MG63 (cell line): Measurements from ENCODE around the gene CDV3. TPM values are rescaled to one million over a fixed set of nuclear protein-coding genes. Genes with fewer than 3 reads are reported as not detected.

Experiments used
- DNase-seq: peaks from one replicate; pipeline ENCODE4 v3.0.0-alpha.2; 2020
- H3K27me3 ChIP-seq: fragments of 250-450 bp; sonication (Bioruptor Pico); 2 replicates; pipeline ENCODE4 v1.5.1; 2020; ENCODE audit warnings: mild to moderate bottlenecking, moderate library complexity
- H3K36me3 ChIP-seq: fragments of 250-450 bp; sonication (Bioruptor Pico); 2 replicates; pipeline ENCODE4 v1.5.1; 2020; ENCODE audit warnings: mild to moderate bottlenecking, moderate library complexity
- H3K4me3 ChIP-seq: fragments of 250-450 bp; sonication (Bioruptor Pico); 2 replicates; pipeline ENCODE4 v1.5.1; 2020; ENCODE audit warnings: mild to moderate bottlenecking, moderate library complexity
- H3K9me3 ChIP-seq: fragments of 250-450 bp; sonication (Bioruptor Pico); 2 replicates; pipeline ENCODE4 v1.5.1; 2020; ENCODE audit warnings: mild to moderate bottlenecking, moderate library complexity
- total RNA-seq: library from RNA; depleted of rRNA; stranded (reverse); fragments of >200 nt; shearing (Covaris generic); gene quantifications from 2 replicates; pipeline ENCODE4 v1.2.3, GENCODE V29; 2014; ENCODE audit warnings: low replicate concordance; rRNA removed

The CDV3 gene
- total RNA-seq, 1 experiment from 2014 or later = 136 TPM

- H3K4me3 ChIP-seq = no peak overlapping the region
- DNase-seq = no peak
- peaks cover 90% of the 10 kb centered on the region for H3K36me3 ChIP-seq
- H3K27me3 ChIP-seq = no peaks in the 10 kb centered on the region
- H3K9me3 ChIP-seq = no peaks in the 10 kb centered on the region
Measured at GRCh38 chr3:133633439-133633838, 60.0 kb downstream of the CDV3 start.

Other genes starting within 250 kb of the CDV3 start
- gene BFSP2, start 173.6 kb upstream of the CDV3 start, total RNA-seq = not detected in 2 replicates
- gene TOPBP1, start 88.3 kb downstream of the CDV3 start, total RNA-seq = 52.2 and 64.0 TPM in 2 replicates
- not detected in 2 replicates for gene TF, start 172.7 kb downstream of the CDV3 start, total RNA-seq
- gene SRPRB, start 232.1 kb downstream of the CDV3 start, total RNA-seq = 83.0 and 173 TPM in 2 replicates